Measurements from ENCODE around the gene RNF126.
"Not testable (repeated sequence)": the region's sequence is repeated elsewhere in the genome, so short reads cannot be mapped to it uniquely, and the experiment has no call there.

Gene RNF126

DNA sequence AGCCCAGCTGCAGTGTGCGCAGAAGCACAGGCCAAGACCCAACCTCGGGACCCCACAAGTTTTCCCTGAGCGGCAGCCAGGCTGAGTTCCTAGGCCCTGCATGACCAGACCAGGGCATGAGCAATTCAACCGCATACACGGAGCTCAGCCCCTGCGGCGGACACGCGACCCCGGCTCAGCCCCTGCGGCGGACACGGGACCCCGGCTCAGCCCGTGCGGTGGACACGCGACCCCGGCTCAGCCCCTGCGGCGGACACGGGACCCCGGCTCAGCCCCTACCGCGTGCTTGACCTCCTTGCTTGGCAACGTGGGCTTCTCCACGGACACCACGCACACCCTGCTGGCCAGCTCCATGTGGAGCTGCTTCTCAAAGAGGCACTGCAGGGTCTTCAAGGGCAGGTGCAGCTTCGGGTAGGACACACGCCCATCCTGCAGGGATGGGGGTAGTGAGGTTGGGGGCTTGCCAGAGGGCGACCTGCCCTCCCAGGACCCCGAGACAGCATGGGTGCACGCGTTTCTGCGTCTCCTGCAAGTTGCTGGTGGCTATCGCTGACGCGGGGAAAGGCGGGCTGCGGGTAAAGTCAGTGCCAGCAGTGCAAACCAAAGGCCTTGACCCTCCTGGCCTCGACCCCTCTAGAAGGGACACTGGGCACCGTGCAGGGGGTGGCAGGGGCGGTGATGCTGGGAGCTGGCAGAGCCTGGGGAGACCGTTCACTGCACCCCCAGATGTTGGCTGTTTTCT is 39.7 kb downstream of the RNF126 start:
- ChIA-PET CTCF (no interaction called here), POLR2A (no interaction called here)
- no peak for TF ChIP-seq ELF4 (IDR thresholded peaks at IDR 0.05)
- no peak for TF ChIP-seq FOXA1 (IDR thresholded peaks at IDR 0.05)
- TF ChIP-seq LEF1 (IDR thresholded peaks at IDR 0.05; ENCODE audit: borderline replicate concordance), result no peak
- TF ChIP-seq ZNF384 (IDR thresholded peaks at IDR 0.05), result no peak
- TF ChIP-seq, protein P1, sequence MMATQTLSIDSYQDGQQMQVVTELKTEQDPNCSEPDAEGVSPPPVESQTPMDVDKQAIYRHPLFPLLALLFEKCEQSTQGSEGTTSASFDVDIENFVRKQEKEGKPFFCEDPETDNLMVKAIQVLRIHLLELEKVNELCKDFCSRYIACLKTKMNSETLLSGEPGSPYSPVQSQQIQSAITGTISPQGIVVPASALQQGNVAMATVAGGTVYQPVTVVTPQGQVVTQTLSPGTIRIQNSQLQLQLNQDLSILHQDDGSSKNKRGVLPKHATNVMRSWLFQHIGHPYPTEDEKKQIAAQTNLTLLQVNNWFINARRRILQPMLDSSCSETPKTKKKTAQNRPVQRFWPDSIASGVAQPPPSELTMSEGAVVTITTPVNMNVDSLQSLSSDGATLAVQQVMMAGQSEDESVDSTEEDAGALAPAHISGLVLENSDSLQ (IDR thresholded peaks at IDR 0.05), result no peak
- TF ChIP-seq SUZ12 (IDR thresholded peaks at IDR 0.05), result no peak
- no peak for TF ChIP-seq NFRKB (IDR thresholded peaks at IDR 0.05)
- TF ChIP-seq CTBP1 (IDR thresholded peaks at IDR 0.05; ENCODE audit: borderline replicate concordance), result no peak
- TF ChIP-seq TARDBP (IDR thresholded peaks at IDR 0.05), result no peak
- TF ChIP-seq FOXM1 (IDR thresholded peaks at IDR 0.05; ENCODE audit: borderline replicate concordance), result no peak
- no peak for TF ChIP-seq L3MBTL2 (conservative IDR thresholded peaks at IDR 0.05)
- no peak for TF ChIP-seq FOXK2 (IDR thresholded peaks at IDR 0.05)
- no peak for TF ChIP-seq SP1 (IDR thresholded peaks at IDR 0.05)
- TF ChIP-seq HDGF (IDR thresholded peaks at IDR 0.05; ENCODE audit: borderline replicate concordance), result no peak
- no peak for TF ChIP-seq BHLHE40 (IDR thresholded peaks at IDR 0.05; ENCODE audit: borderline replicate concordance)
- no peak for TF ChIP-seq ARNT (IDR thresholded peaks at IDR 0.05)
- DNase-seq (ENCODE audit: extremely low spot score), result no peak

DNA sequence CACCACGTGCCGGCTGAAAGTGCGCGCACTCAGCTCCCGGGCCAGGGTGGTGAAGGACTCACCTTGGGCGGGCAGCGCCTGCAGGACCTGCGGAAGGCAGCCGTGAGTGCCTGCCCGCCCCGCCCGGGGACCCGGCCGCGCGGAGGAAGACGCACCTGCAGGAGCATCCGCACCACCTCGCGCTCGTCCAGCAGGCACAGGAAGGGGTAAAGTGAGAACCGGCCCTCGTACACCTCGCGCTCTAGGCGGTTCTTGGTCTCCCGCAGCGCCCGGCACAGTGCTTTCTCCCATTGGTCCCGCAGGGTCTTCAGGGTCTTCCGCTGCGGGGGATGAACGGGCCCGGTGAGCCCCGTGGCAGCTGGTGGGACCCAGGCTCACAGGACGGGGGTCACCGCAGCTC is 40.3 kb downstream of the RNF126 start:
- no peak for DNase-seq (ENCODE audit: extremely low spot score)
- TF ChIP-seq SP1 (IDR thresholded peaks at IDR 0.05) (no peak), TARDBP (IDR thresholded peaks at IDR 0.05) (no peak), HDGF (IDR thresholded peaks at IDR 0.05; ENCODE audit: borderline replicate concordance) (no peak), ARNT (IDR thresholded peaks at IDR 0.05) (no peak), ZNF384 (IDR thresholded peaks at IDR 0.05) (no peak), BHLHE40 (IDR thresholded peaks at IDR 0.05; ENCODE audit: borderline replicate concordance) (no peak), SUZ12 (IDR thresholded peaks at IDR 0.05) (no peak), CTBP1 (IDR thresholded peaks at IDR 0.05; ENCODE audit: borderline replicate concordance) (no peak)
- POLR2A ChIA-PET, result no interaction called here

DNA sequence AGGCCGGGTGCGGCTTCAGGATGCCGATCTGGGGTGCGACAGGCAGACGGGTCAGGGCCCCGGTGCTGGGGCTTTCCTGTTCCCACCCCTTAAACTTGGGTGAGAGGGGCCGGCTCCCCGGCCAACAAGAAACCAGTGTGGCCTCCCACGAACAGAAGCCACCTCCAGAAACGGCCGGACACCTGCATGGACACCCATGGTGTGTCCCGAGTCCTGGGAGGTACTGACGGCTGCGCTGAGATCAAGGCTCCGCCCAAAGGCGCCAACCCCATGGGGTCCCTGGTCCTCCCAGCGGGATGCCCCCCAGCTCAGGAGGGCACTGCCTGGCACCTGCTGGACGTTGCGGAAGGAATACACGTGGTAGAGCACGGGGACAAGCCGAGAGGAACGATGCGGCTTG is 41.2 kb downstream of the RNF126 start:
- TF ChIP-seq SUZ12 (IDR thresholded peaks at IDR 0.05) (no peak), ELF4 (IDR thresholded peaks at IDR 0.05) (no peak)
- ChIA-PET POLR2A (no interaction called here), CTCF (no interaction called here)
- DNase-seq (ENCODE audit: extremely low spot score), result no peak

More for the DNA sequence above, 40.3 kb downstream of the RNF126 start:
- CTCF ChIA-PET, result no interaction called here

DNA sequence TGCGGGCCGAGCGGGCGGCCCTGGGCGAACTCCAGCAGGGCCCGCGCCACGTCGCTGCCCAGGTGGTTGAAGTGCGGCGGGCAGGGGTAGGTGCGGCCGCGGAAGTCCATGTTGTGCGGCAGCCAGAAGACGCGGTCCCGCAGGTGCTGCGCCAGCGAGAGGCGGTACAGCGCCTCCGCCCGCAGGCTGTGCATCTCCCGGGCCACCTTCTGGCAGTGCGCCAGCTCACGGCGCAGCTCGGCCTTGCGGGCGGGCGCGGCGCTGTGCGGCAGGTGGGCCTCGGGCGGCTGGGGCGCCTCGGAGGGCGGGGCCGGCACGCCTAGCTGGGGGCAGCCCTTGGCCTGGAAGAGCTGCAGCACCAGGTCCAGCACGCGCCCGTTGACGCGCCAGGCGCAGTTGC is 41.8 kb downstream of the RNF126 start:
- DNase-seq (ENCODE audit: extremely low spot score); POLR2A ChIA-PET; CTCF ChIA-PET: not testable (repeated sequence)

DNA sequence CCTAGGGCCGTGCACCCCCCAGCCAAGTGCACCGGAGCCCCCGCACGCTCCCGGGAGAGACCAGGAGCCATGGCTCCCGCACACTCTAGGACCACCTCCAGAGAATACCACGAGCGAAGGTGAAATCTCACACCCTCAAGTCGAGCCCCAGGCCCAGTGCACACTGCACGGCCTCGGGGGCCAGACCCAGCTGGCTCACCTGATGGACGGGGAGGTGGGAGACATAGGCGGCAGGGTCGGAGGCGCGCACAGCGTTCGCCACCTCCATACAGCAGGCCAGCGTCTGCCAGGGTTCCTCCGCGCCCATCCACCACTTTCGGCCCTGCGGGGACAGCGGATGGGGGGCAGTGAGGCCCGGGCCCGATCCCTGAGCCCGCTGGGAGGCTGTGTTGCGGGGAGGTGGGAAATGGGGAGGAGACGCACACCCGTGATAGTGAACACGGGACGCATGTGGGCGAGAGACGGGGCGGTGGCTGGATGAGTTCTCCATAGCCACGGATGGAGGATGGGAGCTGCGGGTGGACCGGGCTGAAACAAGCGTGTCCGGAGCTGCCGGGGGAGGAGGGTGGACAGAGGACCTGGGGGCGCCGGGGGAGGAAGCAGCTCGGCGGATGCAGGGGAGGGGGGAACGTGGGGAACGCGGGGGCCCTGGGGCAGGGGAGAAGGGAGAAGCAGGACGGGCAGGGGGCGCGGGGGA is 42.7 kb downstream of the RNF126 start:
- CTCF ChIA-PET, result no interaction called here
- POLR2A ChIA-PET, result no interaction called here
- TF ChIP-seq L3MBTL2 (conservative IDR thresholded peaks at IDR 0.05) (no peak), FOXM1 (IDR thresholded peaks at IDR 0.05; ENCODE audit: borderline replicate concordance) (no peak), ZNF384 (IDR thresholded peaks at IDR 0.05) (no peak), BHLHE40 (IDR thresholded peaks at IDR 0.05; ENCODE audit: borderline replicate concordance) (no peak), LEF1 (IDR thresholded peaks at IDR 0.05; ENCODE audit: borderline replicate concordance) (no peak), ARNT (IDR thresholded peaks at IDR 0.05) (no peak), SP1 (IDR thresholded peaks at IDR 0.05) (no peak), NFRKB (IDR thresholded peaks at IDR 0.05) (no peak)
- TF ChIP-seq, protein P1 (IDR thresholded peaks at IDR 0.05), result no peak
- DNase-seq (ENCODE audit: extremely low spot score), result no peak

DNA sequence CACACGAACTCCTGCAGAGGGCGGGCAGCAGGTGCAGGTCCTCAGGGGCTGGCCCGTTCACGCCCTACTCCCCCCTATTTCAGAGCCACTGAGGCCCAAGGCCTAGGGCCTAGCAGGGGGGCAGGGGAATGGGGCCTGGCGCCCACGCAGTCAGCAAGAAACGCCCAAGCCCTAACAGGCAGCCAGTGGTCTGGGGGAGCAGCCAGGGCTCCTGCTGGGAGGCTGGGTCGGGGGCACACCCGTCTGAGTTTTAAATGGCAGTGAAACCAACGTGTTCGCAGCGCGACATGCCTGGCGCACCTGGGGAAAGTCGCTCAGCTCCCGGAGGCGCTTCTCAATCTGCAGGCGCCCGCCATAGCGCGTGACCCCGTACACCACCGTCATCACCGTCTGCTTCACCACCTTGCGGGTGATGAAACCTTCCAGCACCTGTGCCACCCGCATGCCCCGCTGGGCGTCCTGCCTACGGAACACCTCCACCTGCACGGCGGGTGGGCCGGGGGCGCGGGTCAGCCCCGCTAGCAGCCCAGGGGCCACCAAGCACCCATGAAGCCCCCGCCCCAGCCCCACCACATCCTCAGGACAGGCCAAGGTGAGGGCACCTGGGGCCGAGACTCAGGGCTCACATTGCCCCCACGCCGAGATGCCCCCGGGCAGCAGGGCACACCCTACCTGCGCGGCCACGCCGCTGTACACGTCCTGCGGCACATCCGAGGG is 43.6 kb downstream of the RNF126 start:
- TF ChIP-seq HDGF (IDR thresholded peaks at IDR 0.05; ENCODE audit: borderline replicate concordance) (no peak), FOXM1 (IDR thresholded peaks at IDR 0.05; ENCODE audit: borderline replicate concordance) (no peak), SP1 (IDR thresholded peaks at IDR 0.05) (no peak), ARNT (IDR thresholded peaks at IDR 0.05) (no peak), CTBP1 (IDR thresholded peaks at IDR 0.05; ENCODE audit: borderline replicate concordance) (no peak), ELF4 (IDR thresholded peaks at IDR 0.05) (no peak)
- TF ChIP-seq, protein P1 (IDR thresholded peaks at IDR 0.05), result no peak
- CTCF ChIA-PET, result no interaction called here
- DNase-seq (ENCODE audit: extremely low spot score), result no peak
- POLR2A ChIA-PET, result no interaction called here
